Activated T-helper 17 cell treated with anti-CD3 and anti-CD28 coated beads, Interleukin-2, amount 50 U/mL, for 72 hours (primary cell): ENCODE results near the gene RELA. TPM values are rescaled to one million over a fixed set of nuclear protein-coding genes. Genes with fewer than 3 reads are reported as not detected.
A peak's percentile ranks its signal among the peaks of the same experiment; 100 is the strongest.
"Not testable (repeated sequence)": the region's sequence is repeated elsewhere in the genome, so short reads cannot be mapped to it uniquely, and the experiment has no call there.

Experiments
- ATAC-seq: fragments of 150-1000 bp; cut with Tn5 transposase; replicated peaks from 2 replicates; pipeline ENCODE4 v1.10.0; 2021; ENCODE audit warnings: mild to moderate bottlenecking, moderate library complexity
- H3K27ac Mint-ChIP-seq: one replicate; pipeline ENCODE4 v1.8.0; 2022; ENCODE audit warnings: mixed read lengths
- H3K27me3 Mint-ChIP-seq: one replicate; pipeline ENCODE4 v1.8.0; 2022; ENCODE audit warnings: mixed read lengths
- H3K36me3 Mint-ChIP-seq: one replicate; pipeline ENCODE4 v1.8.0; 2022; ENCODE audit warnings: low read depth, mild to moderate bottlenecking, mixed read lengths
- H3K4me1 Mint-ChIP-seq: one replicate; pipeline ENCODE4 v1.8.0; 2022; ENCODE audit warnings: mixed read lengths
- H3K4me3 Mint-ChIP-seq: one replicate; pipeline ENCODE4 v1.8.0; 2022; ENCODE audit warnings: mild to moderate bottlenecking, mixed read lengths
- H3K9me3 Mint-ChIP-seq: one replicate; pipeline ENCODE4 v1.8.0; 2022; ENCODE audit warnings: mixed read lengths
- total RNA-seq, 2 donors: library from RNA; stranded (reverse); gene quantifications; one replicate each; pipeline ENCODE4 v1.2.3, GENCODE V29; 2022

RELA gene
- 100 to 1,000 TPM in 1 of 2 donors, 10 to 100 TPM in 1; 82.5 to 150 TPM for total RNA-seq

GRCh38 chr11:65662799-65663638, at the start of gene RELA:
Gene RELA (minus strand): TSS chr11:65662916. CDS start chr11:65662832, 84 bp downstream.
- peak; percentile 77 for ATAC-seq
- Mint-ChIP-seq H3K9me3 (no peaks in the 10 kb centered on the region), H3K27me3 (no peaks in the 10 kb centered on the region), H3K36me3 (peaks cover 43% of the 10 kb centered on the region), H3K4me1 (peaks cover 24% of the 10 kb centered on the region), H3K27ac (peak within 1 kb of the TSS; percentile 95), H3K4me3 (peak within 1 kb of the TSS; percentile 90)

- peaks cover 15% of the 10 kb centered on the region for H3K4me1 Mint-ChIP-seq
- peaks cover 55% of the 10 kb centered on the region for H3K36me3 Mint-ChIP-seq
- peak within 1 kb of the TSS; percentile 94 for H3K4me3 Mint-ChIP-seq
- peak; percentile 88 for ATAC-seq
- peak within 1 kb of the TSS; percentile 97 for H3K27ac Mint-ChIP-seq
- no peaks in the 10 kb centered on the region for H3K27me3 Mint-ChIP-seq
- no peaks in the 10 kb centered on the region for H3K9me3 Mint-ChIP-seq
These were observed 49.3 kb upstream of the RELA start, which contains the start of gene KAT5 for GRCh38 chr11:65711785-65712632. Gene KAT5 (plus strand): TSS chr11:65712252. CDS start chr11:65712268, 16 bp downstream.

- ATAC-seq = no peak
- H3K4me1 Mint-ChIP-seq = peaks cover 12% of the 10 kb centered on the region
- peak overlapping the region; percentile 97 for H3K27ac Mint-ChIP-seq
- H3K27me3 Mint-ChIP-seq = no peaks in the 10 kb centered on the region
- peaks cover 39% of the 10 kb centered on the region for H3K36me3 Mint-ChIP-seq
- no peaks in the 10 kb centered on the region for H3K9me3 Mint-ChIP-seq
- peak overlapping the region; percentile 94 for H3K4me3 Mint-ChIP-seq
These were observed 47.7 kb upstream of the RELA start for GRCh38 chr11:65710421-65710820.

- no peak for ATAC-seq
- peaks cover 7% of the 10 kb centered on the region for H3K4me1 Mint-ChIP-seq
- H3K36me3 Mint-ChIP-seq = peaks cover 32% of the 10 kb centered on the region
- no peaks in the 10 kb centered on the region for H3K9me3 Mint-ChIP-seq
- H3K27ac Mint-ChIP-seq = no peak overlapping the region
- H3K27me3 Mint-ChIP-seq = no peaks in the 10 kb centered on the region
- no peak overlapping the region for H3K4me3 Mint-ChIP-seq
These were observed 46.9 kb upstream of the RELA start for GRCh38 chr11:65709661-65710060.

GRCh38 chr11:65708451-65708850, 45.7 kb upstream of the RELA start:
- Mint-ChIP-seq H3K36me3 (peaks cover 20% of the 10 kb centered on the region), H3K4me3 (no peak overlapping the region), H3K27ac (no peak overlapping the region), H3K27me3 (no peaks in the 10 kb centered on the region), H3K4me1 (peaks cover 4% of the 10 kb centered on the region), H3K9me3 (no peaks in the 10 kb centered on the region)
- ATAC-seq = no peak

GRCh38 chr11:65707002-65707401, 44.3 kb upstream of the RELA start:
- H3K4me1 Mint-ChIP-seq, H3K9me3 Mint-ChIP-seq, ATAC-seq, H3K36me3 Mint-ChIP-seq, H3K27me3 Mint-ChIP-seq: not testable (repeated sequence)
- Mint-ChIP-seq H3K27ac (peak overlapping the region; percentile 72), H3K4me3 (peak overlapping the region; percentile 53)

- peak; percentile 26 for ATAC-seq
These were observed 43.6 kb upstream of the RELA start for GRCh38 chr11:65706303-65706763.

GRCh38 chr11:65703846-65704245, 41.1 kb upstream of the RELA start:
- ATAC-seq = no peak
- Mint-ChIP-seq H3K9me3 (no peaks in the 10 kb centered on the region), H3K27me3 (no peaks in the 10 kb centered on the region), H3K4me1 (no peaks in the 10 kb centered on the region), H3K36me3 (no peaks in the 10 kb centered on the region), H3K4me3 (no peak overlapping the region), H3K27ac (no peak overlapping the region)

More at GRCh38 chr11:65706303-65706763, 43.6 kb upstream of the RELA start:
- not testable (repeated sequence) for H3K9me3 Mint-ChIP-seq, H3K27ac Mint-ChIP-seq, H3K4me1 Mint-ChIP-seq, H3K27me3 Mint-ChIP-seq, H3K36me3 Mint-ChIP-seq
- H3K4me3 Mint-ChIP-seq = peak overlapping the region; percentile 53

- no peaks in the 10 kb centered on the region for H3K27me3 Mint-ChIP-seq
- no peak for ATAC-seq
- no peak overlapping the region for H3K4me3 Mint-ChIP-seq
- H3K36me3 Mint-ChIP-seq = no peaks in the 10 kb centered on the region
- no peaks in the 10 kb centered on the region for H3K4me1 Mint-ChIP-seq
- H3K27ac Mint-ChIP-seq = no peak overlapping the region
- H3K9me3 Mint-ChIP-seq = no peaks in the 10 kb centered on the region
These were observed 39.0 kb upstream of the RELA start for GRCh38 chr11:65701686-65702085.

GRCh38 chr11:65700399-65700798, 37.7 kb upstream of the RELA start:
- Mint-ChIP-seq H3K4me1 (no peaks in the 10 kb centered on the region), H3K36me3 (no peaks in the 10 kb centered on the region), H3K4me3 (no peak overlapping the region), H3K9me3 (no peaks in the 10 kb centered on the region), H3K27ac (no peak overlapping the region), H3K27me3 (no peaks in the 10 kb centered on the region)
- ATAC-seq = no peak

- Mint-ChIP-seq H3K27me3 (no peaks in the 10 kb centered on the region), H3K27ac (no peak overlapping the region), H3K9me3 (no peaks in the 10 kb centered on the region), H3K36me3 (no peaks in the 10 kb centered on the region), H3K4me1 (no peaks in the 10 kb centered on the region), H3K4me3 (no peak overlapping the region)
- no peak for ATAC-seq
These were observed 36.6 kb upstream of the RELA start for GRCh38 chr11:65699306-65699705.

GRCh38 chr11:65698205-65698604, 35.5 kb upstream of the RELA start:
- Mint-ChIP-seq H3K4me3 (no peak overlapping the region), H3K4me1 (no peaks in the 10 kb centered on the region), H3K9me3 (no peaks in the 10 kb centered on the region), H3K27ac (no peak overlapping the region), H3K36me3 (no peaks in the 10 kb centered on the region), H3K27me3 (no peaks in the 10 kb centered on the region)
- no peak for ATAC-seq

GRCh38 chr11:65696802-65697552, 34.3 kb upstream of the RELA start:
- ATAC-seq = no peak
- H3K36me3 Mint-ChIP-seq = no peaks in the 10 kb centered on the region
- H3K4me1 Mint-ChIP-seq = no peaks in the 10 kb centered on the region
- H3K9me3 Mint-ChIP-seq = no peaks in the 10 kb centered on the region
- no peak overlapping the region for H3K4me3 Mint-ChIP-seq
- H3K27me3 Mint-ChIP-seq = no peaks in the 10 kb centered on the region
- H3K27ac Mint-ChIP-seq = no peak overlapping the region
